Measurements from ENCODE around the gene OR10C1.

OR10C1 gene

DNA sequence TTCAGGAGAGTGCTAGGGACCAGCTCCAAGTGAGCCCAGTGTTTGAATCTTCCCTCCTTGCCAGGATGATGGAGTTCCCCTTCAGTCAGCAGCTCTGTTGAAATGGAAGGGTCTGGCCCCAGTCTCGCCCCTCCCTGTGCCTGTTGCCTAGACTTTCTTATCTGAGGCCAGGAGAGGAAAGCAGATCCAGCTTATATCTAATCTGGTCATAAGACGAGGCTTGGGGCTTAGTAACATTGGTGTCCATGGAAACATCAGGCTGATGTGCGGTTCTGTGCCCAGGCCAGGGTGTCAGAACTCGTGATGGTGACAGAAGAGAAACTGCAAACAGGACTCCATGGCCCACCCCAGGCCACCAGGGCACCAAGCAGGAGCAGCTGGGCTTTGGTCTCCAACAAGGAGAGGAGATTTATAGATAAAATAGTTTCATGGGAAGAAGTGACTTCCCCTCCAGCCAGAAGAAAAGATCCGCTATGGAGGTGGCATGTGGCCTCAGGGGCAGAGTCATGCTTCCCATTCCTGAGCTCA, 38.9 kb downstream of the OR10C1 start:
- no peak overlapping the region for H3K4me3 ChIP-seq (ENCODE audit: low read length)
- DNase-seq (ENCODE audit: low read depth): no peak
- TF ChIP-seq, protein P1, sequence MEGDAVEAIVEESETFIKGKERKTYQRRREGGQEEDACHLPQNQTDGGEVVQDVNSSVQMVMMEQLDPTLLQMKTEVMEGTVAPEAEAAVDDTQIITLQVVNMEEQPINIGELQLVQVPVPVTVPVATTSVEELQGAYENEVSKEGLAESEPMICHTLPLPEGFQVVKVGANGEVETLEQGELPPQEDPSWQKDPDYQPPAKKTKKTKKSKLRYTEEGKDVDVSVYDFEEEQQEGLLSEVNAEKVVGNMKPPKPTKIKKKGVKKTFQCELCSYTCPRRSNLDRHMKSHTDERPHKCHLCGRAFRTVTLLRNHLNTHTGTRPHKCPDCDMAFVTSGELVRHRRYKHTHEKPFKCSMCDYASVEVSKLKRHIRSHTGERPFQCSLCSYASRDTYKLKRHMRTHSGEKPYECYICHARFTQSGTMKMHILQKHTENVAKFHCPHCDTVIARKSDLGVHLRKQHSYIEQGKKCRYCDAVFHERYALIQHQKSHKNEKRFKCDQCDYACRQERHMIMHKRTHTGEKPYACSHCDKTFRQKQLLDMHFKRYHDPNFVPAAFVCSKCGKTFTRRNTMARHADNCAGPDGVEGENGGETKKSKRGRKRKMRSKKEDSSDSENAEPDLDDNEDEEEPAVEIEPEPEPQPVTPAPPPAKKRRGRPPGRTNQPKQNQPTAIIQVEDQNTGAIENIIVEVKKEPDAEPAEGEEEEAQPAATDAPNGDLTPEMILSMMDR (conservative IDR thresholded peaks at IDR 0.05; ENCODE audit: low read depth, low read length): no peak

GRCh38 chr6:29478740-29479139, 39.6 kb downstream of the OR10C1 start:
- no peak overlapping the region for H3K4me3 ChIP-seq (ENCODE audit: low read length)
- TF ChIP-seq, protein P1 (conservative IDR thresholded peaks at IDR 0.05; ENCODE audit: low read depth, low read length): no peak
- no peak for DNase-seq (ENCODE audit: low read depth)

DNA sequence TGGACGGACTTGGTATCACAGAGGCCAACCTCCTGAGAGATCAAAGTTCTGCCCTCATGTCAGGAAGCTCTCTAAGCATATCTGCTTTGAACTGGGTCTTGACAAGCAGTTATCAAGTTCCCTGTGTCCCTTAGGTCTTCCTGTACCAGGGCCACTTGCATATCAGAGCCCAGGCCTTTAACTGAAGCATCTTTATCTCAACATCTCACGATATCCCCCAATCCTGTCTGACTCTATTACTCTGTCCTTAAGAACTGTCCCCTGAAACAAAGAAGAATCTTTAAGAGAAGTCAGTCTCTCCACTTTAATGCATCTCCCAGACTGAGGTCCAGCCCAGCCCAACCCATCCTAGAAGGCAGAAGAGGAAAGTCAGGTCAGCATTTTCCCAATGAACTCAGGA, 40.5 kb downstream of the OR10C1 start:
- DNase-seq (ENCODE audit: low read depth): no peak
- TF ChIP-seq, protein P1 (conservative IDR thresholded peaks at IDR 0.05; ENCODE audit: low read depth, low read length): no peak
- no peak overlapping the region for H3K4me3 ChIP-seq (ENCODE audit: low read length)

- no peak overlapping the region for H3K4me3 ChIP-seq (ENCODE audit: low read length)
- DNase-seq (ENCODE audit: low read depth): no peak
- TF ChIP-seq, protein P1 (conservative IDR thresholded peaks at IDR 0.05; ENCODE audit: low read depth, low read length): no peak
These were observed 44.1 kb downstream of the OR10C1 start for GRCh38 chr6:29483186-29483585.

- DNase-seq (ENCODE audit: low read depth): no peak
- TF ChIP-seq, protein P1 (conservative IDR thresholded peaks at IDR 0.05; ENCODE audit: low read depth, low read length): no peak
- H3K4me3 ChIP-seq (ENCODE audit: low read length): no peak overlapping the region
These were observed 44.6 kb downstream of the OR10C1 start for GRCh38 chr6:29483735-29484134.

- H3K4me3 ChIP-seq (ENCODE audit: low read length): no peak overlapping the region
- no peak for DNase-seq (ENCODE audit: low read depth)
- TF ChIP-seq, protein P1 (conservative IDR thresholded peaks at IDR 0.05; ENCODE audit: low read depth, low read length): no peak
These were observed 47.5 kb downstream of the OR10C1 start for GRCh38 chr6:29486577-29486976.

GRCh38 chr6:29487131-29487530, 48.0 kb downstream of the OR10C1 start:
- TF ChIP-seq, protein P1 (conservative IDR thresholded peaks at IDR 0.05; ENCODE audit: low read depth, low read length): no peak
- no peak for DNase-seq (ENCODE audit: low read depth)
- H3K4me3 ChIP-seq (ENCODE audit: low read length): no peak overlapping the region

Data from retinal pigment epithelial cell (primary cell).